ENCODE results near the gene ASCL2. TPM values are rescaled to one million over a fixed set of nuclear protein-coding genes. Genes with fewer than 3 reads are reported as not detected.
"Not testable (repeated sequence)": the region's sequence is repeated elsewhere in the genome, so short reads cannot be mapped to it uniquely, and the experiment has no call there.

Gene ASCL2
- total and polyA plus RNA-seq, 2 donors from 2014 or later, result 1.2 to 5.0 TPM

DNA sequence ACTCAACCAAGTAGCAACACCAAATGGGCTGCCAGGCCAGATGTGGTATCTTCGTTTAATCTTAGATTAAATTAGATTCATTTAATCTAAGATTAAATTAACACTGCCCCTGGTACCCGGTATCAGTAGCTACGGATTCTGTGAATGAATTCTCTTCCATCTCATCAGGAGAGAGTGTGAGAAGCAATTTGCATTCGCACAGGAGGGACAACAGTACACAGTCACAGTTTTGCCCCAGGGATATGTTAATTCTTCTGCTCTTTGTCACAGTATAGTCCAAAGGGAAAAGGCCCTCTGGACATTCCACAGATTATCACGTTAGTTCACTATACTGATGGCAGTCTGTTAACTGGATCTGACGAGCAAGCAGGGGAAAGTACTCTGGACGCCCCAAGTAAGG is 22.9 kb downstream of the ASCL2 start:
- no peak overlapping the region for H3K4me3 ChIP-seq (ENCODE audit: low read length in 3 of 3)
- H3K27me3 ChIP-seq (ENCODE audit: control insufficient read depth, insufficient read depth, low read length), result no peaks in the 10 kb centered on the region
- no peak overlapping the region for H3K9ac ChIP-seq (ENCODE audit: low read length in 3 of 3)
- no peak overlapping the region for H3K27ac ChIP-seq (ENCODE audit: low read depth in 2 of 2, low read length in 2 of 2)
- no peaks in the 10 kb centered on the region for H3K36me3 ChIP-seq (ENCODE audit: control insufficient read depth in 2 of 3, insufficient read depth in 3 of 3, low read length in 3 of 3)
- no peak for FAIRE-seq
- H3K4me1 ChIP-seq (ENCODE audit: control insufficient read depth in 2 of 3, insufficient read depth in 2 of 3, low read depth in 1 of 3, low read length in 3 of 3), result no peaks in the 10 kb centered on the region
- peaks cover 0 to 4% (median 0%) of the 10 kb centered on the region in 3 donors for H3K9me3 ChIP-seq (ENCODE audit: control insufficient read depth in 2 of 3, insufficient read depth in 1 of 3, low read length in 3 of 3)
- no peak for DNase-seq
- intact Hi-C loops (cut with DNase I), result no loop called here
- TF ChIP-seq, protein P1, sequence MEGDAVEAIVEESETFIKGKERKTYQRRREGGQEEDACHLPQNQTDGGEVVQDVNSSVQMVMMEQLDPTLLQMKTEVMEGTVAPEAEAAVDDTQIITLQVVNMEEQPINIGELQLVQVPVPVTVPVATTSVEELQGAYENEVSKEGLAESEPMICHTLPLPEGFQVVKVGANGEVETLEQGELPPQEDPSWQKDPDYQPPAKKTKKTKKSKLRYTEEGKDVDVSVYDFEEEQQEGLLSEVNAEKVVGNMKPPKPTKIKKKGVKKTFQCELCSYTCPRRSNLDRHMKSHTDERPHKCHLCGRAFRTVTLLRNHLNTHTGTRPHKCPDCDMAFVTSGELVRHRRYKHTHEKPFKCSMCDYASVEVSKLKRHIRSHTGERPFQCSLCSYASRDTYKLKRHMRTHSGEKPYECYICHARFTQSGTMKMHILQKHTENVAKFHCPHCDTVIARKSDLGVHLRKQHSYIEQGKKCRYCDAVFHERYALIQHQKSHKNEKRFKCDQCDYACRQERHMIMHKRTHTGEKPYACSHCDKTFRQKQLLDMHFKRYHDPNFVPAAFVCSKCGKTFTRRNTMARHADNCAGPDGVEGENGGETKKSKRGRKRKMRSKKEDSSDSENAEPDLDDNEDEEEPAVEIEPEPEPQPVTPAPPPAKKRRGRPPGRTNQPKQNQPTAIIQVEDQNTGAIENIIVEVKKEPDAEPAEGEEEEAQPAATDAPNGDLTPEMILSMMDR (IDR thresholded peaks at IDR 0.05; ENCODE audit: borderline replicate concordance, extremely low read depth, insufficient read depth), result no peak

DNA sequence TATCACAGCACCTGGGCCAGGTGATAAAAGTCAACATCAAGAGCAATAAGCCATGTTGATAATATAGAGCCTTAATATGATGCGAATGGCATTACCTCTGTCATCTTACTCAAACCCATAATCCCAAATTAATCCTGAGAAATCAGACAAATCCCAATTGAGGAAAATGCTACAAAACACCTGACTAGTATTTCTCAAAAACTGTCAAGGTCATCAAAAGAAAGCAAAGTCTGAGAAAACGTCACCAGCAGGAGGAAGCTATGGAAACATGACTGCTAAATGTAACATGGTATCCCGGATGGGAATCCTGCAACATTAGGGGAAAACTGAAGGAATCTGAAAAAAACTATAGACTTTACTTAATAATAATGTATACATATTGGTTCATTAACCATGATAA is 29.6 kb downstream of the ASCL2 start:
- Histone ChIP-seq H3K4me1 (ENCODE audit: control insufficient read depth in 2 of 3, insufficient read depth in 2 of 3, low read depth in 1 of 3, low read length in 3 of 3) (peaks cover 0 to 2% (median 0%) of the 10 kb centered on the region in 3 donors), H3K9ac (ENCODE audit: low read length in 3 of 3) (no peak overlapping the region), H3K4me3 (ENCODE audit: low read length in 3 of 3) (no peak overlapping the region), H3K27me3 (ENCODE audit: control insufficient read depth, insufficient read depth, low read length) (no peaks in the 10 kb centered on the region), H3K9me3 (ENCODE audit: control insufficient read depth in 2 of 3, insufficient read depth in 1 of 3, low read length in 3 of 3) (peaks cover 0 to 5% (median 0%) of the 10 kb centered on the region in 3 donors), H3K36me3 (ENCODE audit: control insufficient read depth in 2 of 3, insufficient read depth in 3 of 3, low read length in 3 of 3) (no peaks in the 10 kb centered on the region), H3K27ac (ENCODE audit: low read depth in 2 of 2, low read length in 2 of 2) (no peak overlapping the region)
- intact Hi-C loops (cut with DNase I), result no loop called here
- FAIRE-seq (no peak), DNase-seq (no peak)
- TF ChIP-seq, protein P1 (IDR thresholded peaks at IDR 0.05; ENCODE audit: borderline replicate concordance, extremely low read depth, insufficient read depth), result no peak

DNA sequence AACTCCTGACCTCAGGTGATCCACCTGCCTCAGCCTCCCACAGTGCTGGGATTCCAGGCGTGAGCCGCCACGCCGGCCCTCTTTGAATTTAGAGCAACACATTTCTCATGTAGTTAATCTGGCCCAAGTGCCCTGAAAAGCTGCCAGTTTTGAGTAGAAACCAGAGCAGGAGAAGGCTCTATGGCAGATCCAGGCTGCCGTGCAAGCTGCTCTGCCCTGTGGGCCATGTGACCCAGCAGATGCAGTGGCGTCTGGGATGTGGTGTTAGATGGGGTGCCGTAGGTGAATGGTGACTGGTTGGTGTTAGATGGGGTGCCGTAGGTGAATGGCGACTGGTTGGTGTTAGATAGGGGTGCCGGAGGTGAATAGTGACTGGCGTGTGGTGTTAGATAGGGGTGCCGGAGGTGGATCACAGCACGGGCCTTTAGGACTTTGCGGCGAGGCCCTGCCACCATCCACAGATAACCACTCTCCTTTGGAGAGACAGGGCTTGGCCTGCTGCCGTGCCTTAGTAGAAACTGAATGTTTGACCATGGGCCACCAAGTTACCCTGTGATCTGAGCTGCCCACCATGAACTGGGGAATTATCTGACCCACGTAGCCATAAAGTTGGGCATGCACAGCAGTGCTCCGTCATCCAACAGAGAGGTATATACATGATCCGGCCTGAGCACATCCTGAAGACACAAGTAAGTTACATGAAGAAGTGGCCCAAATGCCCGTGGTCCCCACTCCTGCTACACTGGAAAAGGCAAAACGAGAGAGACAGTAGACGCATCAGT is 32.7 kb downstream of the ASCL2 start:
- intact Hi-C loops (cut with DNase I), result no loop called here
- TF ChIP-seq, protein P1 (IDR thresholded peaks at IDR 0.05; ENCODE audit: borderline replicate concordance, extremely low read depth, insufficient read depth), result no peak
- FAIRE-seq, result no peak

GRCh38 chr11:2236381-2237134 is 33.8 kb downstream of the ASCL2 start:
- H3K27me3 ChIP-seq (ENCODE audit: control insufficient read depth, insufficient read depth, low read length); DNase-seq; H3K4me3 ChIP-seq (ENCODE audit: low read length in 3 of 3); H3K9ac ChIP-seq (ENCODE audit: low read length in 3 of 3); H3K27ac ChIP-seq (ENCODE audit: low read depth in 2 of 2, low read length in 2 of 2); H3K36me3 ChIP-seq (ENCODE audit: control insufficient read depth in 2 of 3, insufficient read depth in 3 of 3, low read length in 3 of 3); FAIRE-seq; H3K9me3 ChIP-seq (ENCODE audit: control insufficient read depth in 2 of 3, insufficient read depth in 1 of 3, low read length in 3 of 3); H3K4me1 ChIP-seq (ENCODE audit: control insufficient read depth in 2 of 3, insufficient read depth in 2 of 3, low read depth in 1 of 3, low read length in 3 of 3); intact Hi-C loops (cut with DNase I): not testable (repeated sequence)

More for the DNA sequence above, 32.7 kb downstream of the ASCL2 start:
- Histone ChIP-seq H3K9me3 (ENCODE audit: control insufficient read depth in 2 of 3, insufficient read depth in 1 of 3, low read length in 3 of 3) (peaks cover 0 to 3% (median 0%) of the 10 kb centered on the region in 3 donors), H3K36me3 (ENCODE audit: control insufficient read depth in 2 of 3, insufficient read depth in 3 of 3, low read length in 3 of 3) (no peaks in the 10 kb centered on the region), H3K4me3 (ENCODE audit: low read length in 3 of 3) (no peak overlapping the region), H3K27me3 (ENCODE audit: control insufficient read depth, insufficient read depth, low read length) (no peaks in the 10 kb centered on the region), H3K27ac (ENCODE audit: low read depth in 2 of 2, low read length in 2 of 2) (no peak overlapping the region), H3K4me1 (ENCODE audit: control insufficient read depth in 2 of 3, insufficient read depth in 2 of 3, low read depth in 1 of 3, low read length in 3 of 3) (peaks cover 0 to 8% (median 0%) of the 10 kb centered on the region in 3 donors), H3K9ac (ENCODE audit: low read length in 3 of 3) (no peak overlapping the region)
- DNase-seq, result no peak
